Activated T-cell treated with anti-CD3 and anti-CD28 coated beads, Interleukin-2, amount 50 U/mL, for 4 hours (primary cell): ENCODE results near the gene FAM20A. TPM values are rescaled to one million over a fixed set of nuclear protein-coding genes. Genes with fewer than 3 reads are reported as not detected.
"Not testable (repeated sequence)": the region's sequence is repeated elsewhere in the genome, so short reads cannot be mapped to it uniquely, and the experiment has no call there.

Experiments
- ATAC-seq, 2 donors: fragments of 200-7000 bp; cut with Tn5 transposase; one replicate each; pipeline ENCODE4 v1.10.0; 2021
- DNase-seq: peaks from one replicate; pipeline ENCODE4 v3.0.0-alpha.2; 2020
- H3K27me3 Mint-ChIP-seq: one replicate; pipeline ENCODE4 v1.8.0; 2021; ENCODE audit warnings: low read depth, mixed read lengths
- H3K36me3 Mint-ChIP-seq: one replicate; pipeline ENCODE4 v1.8.0; 2022; ENCODE audit warnings: mixed read lengths; ENCODE audit not compliant: insufficient read depth
- H3K4me1 Mint-ChIP-seq: one replicate; pipeline ENCODE4 v1.8.0; 2021; ENCODE audit warnings: low read depth, mixed read lengths
- H3K4me3 Mint-ChIP-seq: one replicate; pipeline ENCODE4 v1.8.0; 2021; ENCODE audit warnings: mild to moderate bottlenecking, moderate library complexity, mixed read lengths
- H3K9me3 Mint-ChIP-seq: one replicate; pipeline ENCODE4 v1.8.0; 2021; ENCODE audit warnings: mixed read lengths
- total RNA-seq, 3 donors: library from RNA; stranded (reverse); gene quantifications; one replicate each; pipeline ENCODE4 v1.2.1, GENCODE V29; 2021

Gene FAM20A
- total RNA-seq, 3 donors from 2014 or later, result 0.11 TPM; not detected in 2

- Mint-ChIP-seq H3K27me3 (peaks cover 17% of the 10 kb centered on the region), H3K4me3 (no peak overlapping the region), H3K4me1 (no peaks in the 10 kb centered on the region), H3K36me3 (no peaks in the 10 kb centered on the region), H3K9me3 (no peaks in the 10 kb centered on the region)
- ATAC-seq, result no peak
- no peak for DNase-seq
Measured at GRCh38 chr17:68588362-68588761, 12.8 kb downstream of the FAM20A start.

GRCh38 chr17:68587847-68588246 is 13.3 kb downstream of the FAM20A start:
- no peak for DNase-seq
- Mint-ChIP-seq H3K27me3 (peaks cover 15% of the 10 kb centered on the region), H3K36me3 (no peaks in the 10 kb centered on the region), H3K4me1 (no peaks in the 10 kb centered on the region), H3K9me3 (no peaks in the 10 kb centered on the region), H3K4me3 (no peak overlapping the region)
- no peak for ATAC-seq

- Mint-ChIP-seq H3K27me3 (peaks cover 9% of the 10 kb centered on the region), H3K36me3 (no peaks in the 10 kb centered on the region), H3K4me1 (no peaks in the 10 kb centered on the region), H3K4me3 (no peak overlapping the region), H3K9me3 (no peaks in the 10 kb centered on the region)
- no peak for DNase-seq
- no peak for ATAC-seq
Measured at GRCh38 chr17:68587026-68587425, 14.1 kb downstream of the FAM20A start.

GRCh38 chr17:68585643-68586042 is 15.5 kb downstream of the FAM20A start:
- no peak overlapping the region for H3K4me3 Mint-ChIP-seq
- no peaks in the 10 kb centered on the region for H3K9me3 Mint-ChIP-seq
- no peak for DNase-seq
- H3K27me3 Mint-ChIP-seq, result peaks cover 2% of the 10 kb centered on the region
- no peaks in the 10 kb centered on the region for H3K4me1 Mint-ChIP-seq
- ATAC-seq, result no peak
- no peaks in the 10 kb centered on the region for H3K36me3 Mint-ChIP-seq

- no peak for DNase-seq
- Mint-ChIP-seq H3K4me3 (no peak overlapping the region), H3K27me3 (peaks cover 2% of the 10 kb centered on the region), H3K9me3 (no peaks in the 10 kb centered on the region), H3K36me3 (no peaks in the 10 kb centered on the region), H3K4me1 (no peaks in the 10 kb centered on the region)
- ATAC-seq, result no peak
Measured at GRCh38 chr17:68584581-68585303, 16.4 kb downstream of the FAM20A start.

- ATAC-seq, DNase-seq, H3K4me1 Mint-ChIP-seq, H3K27me3 Mint-ChIP-seq, H3K4me3 Mint-ChIP-seq, H3K9me3 Mint-ChIP-seq, H3K36me3 Mint-ChIP-seq: not testable (repeated sequence)
Measured at GRCh38 chr17:68582867-68583266, 18.3 kb downstream of the FAM20A start.

GRCh38 chr17:68581863-68582645 is 19.1 kb downstream of the FAM20A start:
- Mint-ChIP-seq H3K4me3 (no peak overlapping the region), H3K4me1 (no peaks in the 10 kb centered on the region), H3K27me3 (peaks cover 5% of the 10 kb centered on the region), H3K9me3 (peaks cover 4% of the 10 kb centered on the region), H3K36me3 (no peaks in the 10 kb centered on the region)
- DNase-seq (no peak), ATAC-seq (no peak)

- H3K9me3 Mint-ChIP-seq, result peaks cover 4% of the 10 kb centered on the region
Measured at GRCh38 chr17:68580236-68580770, 20.9 kb downstream of the FAM20A start.

GRCh38 chr17:68579194-68579927 is 21.8 kb downstream of the FAM20A start:
- Mint-ChIP-seq H3K4me3 (no peak overlapping the region), H3K9me3 (peaks cover 4% of the 10 kb centered on the region), H3K27me3 (peaks cover 5% of the 10 kb centered on the region), H3K4me1 (no peaks in the 10 kb centered on the region), H3K36me3 (no peaks in the 10 kb centered on the region)
- no peak for DNase-seq
- no peak for ATAC-seq

More at GRCh38 chr17:68580236-68580770, 20.9 kb downstream of the FAM20A start:
- ATAC-seq (no peak), DNase-seq (no peak)
- Mint-ChIP-seq H3K4me1 (no peaks in the 10 kb centered on the region), H3K4me3 (no peak overlapping the region), H3K27me3 (peaks cover 5% of the 10 kb centered on the region), H3K36me3 (no peaks in the 10 kb centered on the region)

GRCh38 chr17:68578236-68578635 is 22.9 kb downstream of the FAM20A start:
- DNase-seq (no peak), ATAC-seq (no peak)
- H3K4me1 Mint-ChIP-seq, result no peaks in the 10 kb centered on the region
- peaks cover 3% of the 10 kb centered on the region for H3K27me3 Mint-ChIP-seq
- H3K4me3 Mint-ChIP-seq, result no peak overlapping the region
- H3K36me3 Mint-ChIP-seq, result no peaks in the 10 kb centered on the region
- peaks cover 4% of the 10 kb centered on the region for H3K9me3 Mint-ChIP-seq

- no peak for ATAC-seq
- DNase-seq, result no peak
- Mint-ChIP-seq H3K9me3 (peaks cover 4% of the 10 kb centered on the region), H3K27me3 (peaks cover 3% of the 10 kb centered on the region), H3K4me3 (no peak overlapping the region), H3K4me1 (no peaks in the 10 kb centered on the region), H3K36me3 (no peaks in the 10 kb centered on the region)
Measured at GRCh38 chr17:68577497-68577821, 23.7 kb downstream of the FAM20A start.

GRCh38 chr17:68576811-68577496 is 24.2 kb downstream of the FAM20A start:
- DNase-seq (no peak), ATAC-seq (no peak)
- no peaks in the 10 kb centered on the region for H3K36me3 Mint-ChIP-seq
- peaks cover 4% of the 10 kb centered on the region for H3K9me3 Mint-ChIP-seq
- H3K4me1 Mint-ChIP-seq, result no peaks in the 10 kb centered on the region
- H3K27me3 Mint-ChIP-seq, result peaks cover 3% of the 10 kb centered on the region
- no peak overlapping the region for H3K4me3 Mint-ChIP-seq

- Mint-ChIP-seq H3K9me3 (peaks cover 4% of the 10 kb centered on the region), H3K4me1 (no peaks in the 10 kb centered on the region), H3K36me3 (no peaks in the 10 kb centered on the region), H3K4me3 (no peak overlapping the region), H3K27me3 (peaks cover 3% of the 10 kb centered on the region)
- DNase-seq (no peak), ATAC-seq (no peak)
Measured at GRCh38 chr17:68576137-68576536, 25.0 kb downstream of the FAM20A start.

GRCh38 chr17:68573338-68573737 is 27.8 kb downstream of the FAM20A start:
- Mint-ChIP-seq H3K36me3 (no peaks in the 10 kb centered on the region), H3K4me1 (no peaks in the 10 kb centered on the region), H3K4me3 (no peak overlapping the region), H3K9me3 (no peaks in the 10 kb centered on the region), H3K27me3 (no peaks in the 10 kb centered on the region)
- ATAC-seq (no peak), DNase-seq (no peak)
